NCI-H2196 (cell line): Measurements from ENCODE around the gene FAM135A.
"Not testable (repeated sequence)": the region's sequence is repeated elsewhere in the genome, so short reads cannot be mapped to it uniquely, and the experiment has no call there.

Source experiments
- DNase-seq: peaks from one replicate; lab custom pipeline; 2025; ENCODE audit not compliant: unreplicated experiment; lab: John Stamatoyannopoulos, UW

FAM135A gene

GRCh38 chr6:70456735-70457134 lies 43.4 kb downstream of the FAM135A start:
- DNase-seq, result no peak

DNA sequence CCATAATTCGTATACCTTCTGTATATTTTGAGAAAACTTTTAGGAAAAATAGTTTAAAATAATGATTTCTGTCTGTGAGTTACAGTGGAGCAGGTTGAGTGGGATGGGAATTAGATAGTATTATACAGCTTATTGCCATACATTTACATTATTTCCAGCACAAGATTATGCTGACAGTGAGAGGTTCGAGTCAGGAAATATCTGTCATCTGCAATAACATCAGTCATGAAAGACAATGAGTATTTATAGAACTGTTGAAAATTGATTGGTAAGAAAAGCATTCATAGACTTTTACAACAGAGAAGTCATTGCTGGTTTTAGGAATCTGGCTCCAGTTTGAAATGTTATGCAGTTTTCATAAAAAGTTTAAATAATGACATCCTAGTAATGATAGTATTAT lies 45.9 kb downstream of the FAM135A start:
- DNase-seq, result no peak

DNA sequence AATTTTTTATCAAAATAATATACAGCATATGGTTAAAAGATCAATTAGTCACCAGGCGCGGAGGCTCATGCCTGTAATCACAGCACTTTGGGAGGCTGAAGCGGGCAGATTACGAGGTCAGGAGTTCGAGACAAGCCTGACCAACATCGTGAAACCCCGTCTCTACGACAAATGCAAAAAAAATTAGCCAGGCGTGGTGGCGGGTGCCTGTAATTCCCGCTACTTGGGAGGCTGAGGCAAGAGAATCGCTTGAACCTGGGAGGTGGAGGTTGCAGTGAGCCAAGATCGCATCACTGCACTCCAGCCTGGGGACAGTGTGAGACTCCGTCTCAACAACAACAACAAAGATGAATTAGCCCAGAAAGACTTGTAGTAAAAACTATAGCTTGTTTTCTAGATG lies 46.4 kb downstream of the FAM135A start:
- DNase-seq, result not testable (repeated sequence)

DNA sequence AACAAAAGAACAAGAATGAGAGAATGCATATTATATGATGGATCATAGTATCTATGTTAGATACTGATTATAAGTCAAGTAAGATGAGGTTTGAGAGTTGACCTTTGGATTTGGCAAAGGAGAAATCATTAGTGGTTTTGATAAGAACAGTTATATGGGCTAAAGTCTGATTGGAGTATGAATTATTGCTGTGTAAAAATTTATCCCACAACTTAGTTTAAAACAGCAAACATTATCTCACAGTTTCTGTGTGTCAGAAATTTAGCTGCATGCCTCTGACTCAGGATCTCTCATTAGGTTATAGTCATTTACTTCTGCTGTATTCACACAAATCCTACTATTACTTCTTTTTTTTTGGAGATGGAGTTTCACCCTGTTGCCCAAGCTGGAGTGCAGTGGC lies 56.7 kb downstream of the FAM135A start:
- no peak for DNase-seq

- not testable (repeated sequence) for DNase-seq
Measured at GRCh38 chr6:70470510-70470909, 57.2 kb downstream of the FAM135A start.

- DNase-seq, result no peak
Measured at GRCh38 chr6:70474751-70475150, 61.4 kb downstream of the FAM135A start.

- peak; percentile 76 for DNase-seq
Measured at GRCh38 chr6:70479236-70479635, 65.9 kb downstream of the FAM135A start.

DNA sequence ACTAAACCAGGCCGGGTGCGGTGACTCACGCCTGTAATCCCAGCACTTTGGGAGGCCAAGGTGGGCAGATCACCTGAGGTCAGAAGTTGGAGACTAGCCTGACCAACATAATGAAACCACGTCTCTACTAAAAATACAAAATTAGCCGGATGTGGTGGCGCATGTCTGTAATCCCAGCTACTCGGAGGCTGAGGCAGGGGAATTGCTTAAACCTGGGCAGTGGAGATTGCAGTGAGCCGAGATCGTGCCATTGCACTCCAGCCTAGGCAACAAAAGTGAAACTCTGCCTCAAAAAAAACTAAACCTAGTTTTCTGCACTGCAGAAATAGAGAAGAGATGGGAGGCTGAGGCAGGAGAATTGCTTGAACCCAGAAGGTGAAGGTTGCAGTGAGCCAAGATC lies 73.3 kb downstream of the FAM135A start:
- not testable (repeated sequence) for DNase-seq

GRCh38 chr6:70489364-70489763 lies 76.1 kb downstream of the FAM135A start:
- no peak for DNase-seq

DNA sequence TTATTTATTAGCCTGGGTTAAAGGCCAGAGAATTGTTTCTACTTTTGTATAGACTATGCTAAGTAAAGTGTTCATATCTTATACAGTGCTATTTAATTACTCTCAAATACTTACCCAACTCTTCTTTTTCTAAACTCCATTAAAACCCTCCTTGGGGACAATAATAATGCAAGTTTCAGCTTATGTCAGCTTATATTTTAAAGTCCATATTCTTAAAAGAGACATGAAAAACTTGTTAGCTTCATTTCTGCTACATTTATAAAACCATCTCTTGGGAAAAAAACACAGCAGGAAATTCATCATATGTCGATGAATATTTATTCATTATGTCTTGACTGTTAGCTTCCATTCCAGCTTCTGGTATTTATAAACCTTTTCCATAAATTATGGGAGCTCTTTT lies 81.5 kb downstream of the FAM135A start:
- no peak for DNase-seq

- DNase-seq, result not testable (repeated sequence)
Measured at GRCh38 chr6:70495790-70496189, 82.5 kb downstream of the FAM135A start.

DNA sequence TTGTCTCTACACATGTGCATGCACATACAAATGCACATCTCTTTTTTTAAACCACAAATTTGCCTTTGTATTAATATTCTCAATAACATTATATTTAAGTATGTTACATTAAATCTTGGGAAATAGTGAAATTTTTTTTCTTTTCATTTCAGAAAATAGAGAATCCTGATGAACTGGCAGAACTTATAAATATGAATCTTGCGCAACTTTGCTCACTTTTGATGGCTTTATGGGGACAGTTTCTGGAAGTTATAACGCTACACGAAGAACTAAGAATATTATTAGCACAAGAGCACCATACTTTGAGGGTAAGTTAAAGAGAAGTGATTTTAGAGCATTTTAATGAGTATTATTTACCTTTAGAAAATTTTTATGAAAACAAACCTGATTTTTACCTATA lies 89.2 kb downstream of the FAM135A start:
- DNase-seq, result no peak

DNA sequence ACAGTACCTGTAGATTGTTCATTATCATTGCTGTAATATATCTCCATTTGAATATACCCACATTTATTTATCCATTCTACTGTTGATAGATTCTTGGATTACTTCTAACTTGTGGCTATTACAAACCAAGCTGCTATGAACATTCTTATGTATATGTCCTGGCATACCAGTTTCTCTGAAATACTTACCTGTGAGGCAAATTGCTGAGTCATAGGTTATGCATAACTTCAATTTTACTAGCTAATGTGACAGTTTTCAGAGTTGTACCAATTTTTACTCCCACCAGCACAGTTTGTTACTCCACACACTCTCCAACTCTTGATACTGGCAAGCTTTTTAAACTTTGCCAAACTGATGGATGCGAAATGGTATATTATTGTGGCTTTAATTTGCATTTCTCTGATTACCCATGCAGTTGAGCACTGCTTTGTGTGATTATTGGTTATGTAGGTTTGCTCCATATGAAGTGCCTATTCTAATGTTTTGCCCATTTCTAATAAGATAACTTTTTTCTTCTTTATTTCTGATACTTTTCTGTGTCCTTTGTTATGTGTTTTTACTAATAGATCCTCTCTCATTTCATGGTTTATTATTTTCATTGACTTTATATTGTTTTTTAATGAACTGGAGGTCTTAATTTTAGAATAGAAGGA lies 90.6 kb downstream of the FAM135A start:
- DNase-seq, result no peak

- no peak for DNase-seq
Measured at GRCh38 chr6:70506321-70506720, 93.0 kb downstream of the FAM135A start.

GRCh38 chr6:70507161-70507560 lies 93.9 kb downstream of the FAM135A start:
- no peak for DNase-seq

- DNase-seq, result no peak
Measured at GRCh38 chr6:70508953-70509352, 95.6 kb downstream of the FAM135A start.

- DNase-seq, result no peak
Measured at GRCh38 chr6:70510600-70510999, 97.3 kb downstream of the FAM135A start.

- no peak for DNase-seq
Measured at GRCh38 chr6:70518723-70519122, 105.4 kb downstream of the FAM135A start.

- DNase-seq, result peak; percentile 10
Measured at GRCh38 chr6:70520575-70520974, 107.3 kb downstream of the FAM135A start.

- DNase-seq, result no peak
Measured at GRCh38 chr6:70524721-70525286, 111.5 kb downstream of the FAM135A start.

DNA sequence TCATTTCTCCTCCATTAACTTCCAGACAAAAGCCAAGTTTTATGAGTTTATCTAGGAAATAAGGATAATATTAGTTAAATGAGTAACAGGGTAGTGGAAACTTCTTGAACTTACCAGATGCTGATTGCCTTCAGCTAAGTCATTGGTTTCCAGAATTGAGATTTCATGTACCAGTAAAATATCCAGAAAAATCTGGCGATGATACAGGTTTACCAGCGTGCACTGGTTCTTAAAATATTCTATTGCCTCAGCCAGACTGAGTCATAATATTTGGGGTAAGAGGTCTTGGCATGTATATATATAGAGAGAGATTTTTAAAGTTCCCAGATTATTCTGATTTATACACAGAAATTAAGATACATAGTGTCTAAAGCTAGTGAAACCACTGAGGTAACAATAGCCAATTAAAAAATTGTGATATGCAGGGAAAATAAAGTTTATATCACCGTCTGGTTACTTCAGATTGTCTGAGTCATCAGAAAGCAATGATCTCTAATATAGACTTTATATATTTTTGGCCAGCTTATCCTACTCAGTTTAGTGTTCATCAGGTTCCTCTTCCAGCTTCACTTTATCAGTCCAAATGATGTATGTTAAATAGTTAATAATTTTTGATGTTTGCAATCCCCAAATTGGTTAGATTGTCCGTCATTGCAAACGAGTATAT lies 113.9 kb downstream of the FAM135A start:
- DNase-seq, result no peak

DNA sequence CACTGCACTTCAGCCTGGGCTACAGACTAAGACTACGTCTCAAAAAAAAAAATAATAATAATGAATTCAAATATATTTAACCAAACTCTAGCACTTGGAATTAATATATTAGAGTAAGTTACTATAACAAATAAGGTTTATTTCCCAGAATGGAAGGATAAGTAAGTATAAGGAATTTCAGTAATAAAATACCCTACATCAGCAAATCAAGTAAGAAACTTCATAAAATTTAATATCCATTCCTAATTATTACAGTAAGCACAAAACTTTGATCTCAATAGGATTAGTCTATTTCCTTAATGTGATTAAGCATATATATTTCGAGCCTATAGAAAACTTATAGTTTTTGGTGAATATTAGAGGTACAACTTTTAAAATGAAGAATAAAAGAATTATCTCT lies 116.7 kb downstream of the FAM135A start:
- no peak for DNase-seq

- DNase-seq, result no peak
Measured at GRCh38 chr6:70531133-70531532, 117.8 kb downstream of the FAM135A start.
